Liver (tissue), 3 donors: ENCODE results near the gene AP3S1.

Source experiments
- ATF3 ChIP-seq: IDR thresholded peaks from 2 replicates; pipeline ENCODE4 v1.6.1; 2016; ENCODE audit warnings: antibody characterized with exemption
- CTCF ChIP-seq: fragments of 150-350 bp; IDR thresholded peaks from 2 replicates; pipeline ENCODE4 v1.5.1; 2017; ENCODE audit warnings: improper control_type of control experiment, low read depth, low read length; ENCODE audit not compliant: missing input control
- EGR1 ChIP-seq, 2 donors: IDR thresholded peaks; 2 replicates each; pipeline ENCODE4 v1.6.1; 2016 to 2018; ENCODE audit warnings: antibody characterized with exemption in 2 of 2, low read depth in 2 of 2
- MAX ChIP-seq: IDR thresholded peaks from 2 replicates; pipeline ENCODE4 v1.6.1; 2016; ENCODE audit warnings: antibody characterized with exemption
- RAD21 ChIP-seq, 2 donors: IDR thresholded peaks; 2 replicates each; pipeline ENCODE4 v1.6.1; 2016; ENCODE audit warnings: antibody characterized with exemption in 2 of 2, mild to moderate bottlenecking in 2 of 2
- REST ChIP-seq: IDR thresholded peaks from 2 replicates; pipeline ENCODE4 v1.6.1; 2016; ENCODE audit warnings: antibody characterized with exemption, mild to moderate bottlenecking
- ZBTB33 ChIP-seq: IDR thresholded peaks from 2 replicates; pipeline ENCODE4 v1.6.1; 2016; ENCODE audit warnings: antibody characterized with exemption
- donor health status: healthy.
- donor health status: healthy.

GRCh38 chr5:115940080-115940810 lies 98.5 kb downstream of the AP3S1 start:
- TF ChIP-seq CTCF, result no peak
- TF ChIP-seq REST, result no peak
- no peak for TF ChIP-seq EGR1 (IDR thresholded peaks at IDR 0.05; ENCODE audit: low read depth in 2 of 2)
- no peak for TF ChIP-seq RAD21 (IDR thresholded peaks at IDR 0.05)
- TF ChIP-seq ZBTB33, result no peak
- TF ChIP-seq MAX, result no peak
- TF ChIP-seq ATF3, result no peak
